Ovary (tissue), 3 donors: Measurements from ENCODE around the gene RBMS1.

Experiments
- EP300 ChIP-seq: sonication (generic); formaldehyde crosslinking; IDR thresholded peaks from one replicate; pipeline ENCODE4 v1.6.1; 2017; ENCODE audit warnings: antibody characterized with exemption
- POLR2A ChIP-seq: fragments of 450-650 bp; IDR thresholded peaks from one replicate; pipeline ENCODE4 v1.6.1; 2017; ENCODE audit warnings: antibody characterized with exemption, mild to moderate bottlenecking, moderate library complexity
- TF ChIP-seq, protein P1 (sequence below), 3 donors: fragments of 450-650 bp in 2 of 3; fragments of 200-600 bp in 1 of 3; IDR thresholded peaks; one replicate each; pipeline versions ENCODE4 v1.5.1 to v1.8.0; 2016 to 2022; ENCODE audit warnings: antibody characterized with exemption in 3 of 3, mild to moderate bottlenecking in 1 of 3
- donor health status: DM: no; HTN: no; CAD: no.

DNA sequence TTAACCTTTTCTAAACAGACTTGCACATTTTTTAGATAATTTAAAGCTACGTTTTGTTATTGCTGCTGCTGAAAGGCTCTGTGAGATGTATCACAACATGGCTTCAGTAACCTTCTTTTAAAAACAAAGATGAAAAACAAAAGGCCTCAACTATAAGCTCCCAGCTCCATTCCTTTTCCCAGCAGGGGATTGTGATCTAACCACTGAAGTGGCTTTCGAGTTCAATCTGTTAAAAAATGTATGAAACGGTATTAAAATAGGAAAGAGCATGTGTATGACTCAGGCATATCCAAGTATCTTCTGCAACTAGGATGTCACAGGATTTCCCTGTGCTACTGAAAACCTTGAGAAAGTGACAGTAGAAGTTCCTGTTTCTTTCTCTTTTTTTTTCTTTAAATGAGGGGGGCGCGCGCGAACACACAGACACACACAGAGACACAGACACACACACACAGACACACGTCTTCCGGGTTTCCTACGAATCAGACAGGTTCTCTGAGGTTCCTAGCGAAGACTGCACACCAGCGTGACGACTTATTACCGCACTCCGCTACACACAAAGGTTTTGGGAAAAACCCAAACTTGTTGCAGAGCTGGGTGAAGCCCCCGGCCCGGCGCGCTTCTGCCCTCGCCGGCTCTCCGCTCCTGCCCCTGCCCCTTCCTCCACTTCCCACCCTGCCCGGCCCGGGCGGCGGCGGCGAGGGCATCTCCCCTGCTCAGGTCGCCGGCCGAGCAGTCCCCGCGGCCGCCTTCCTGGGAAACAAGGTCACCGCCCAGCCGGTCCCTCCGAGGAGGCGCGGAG lies 86.8 kb downstream of the RBMS1 start:
- TF ChIP-seq POLR2A, result peak; percentile 29
- TF ChIP-seq, protein P1, sequence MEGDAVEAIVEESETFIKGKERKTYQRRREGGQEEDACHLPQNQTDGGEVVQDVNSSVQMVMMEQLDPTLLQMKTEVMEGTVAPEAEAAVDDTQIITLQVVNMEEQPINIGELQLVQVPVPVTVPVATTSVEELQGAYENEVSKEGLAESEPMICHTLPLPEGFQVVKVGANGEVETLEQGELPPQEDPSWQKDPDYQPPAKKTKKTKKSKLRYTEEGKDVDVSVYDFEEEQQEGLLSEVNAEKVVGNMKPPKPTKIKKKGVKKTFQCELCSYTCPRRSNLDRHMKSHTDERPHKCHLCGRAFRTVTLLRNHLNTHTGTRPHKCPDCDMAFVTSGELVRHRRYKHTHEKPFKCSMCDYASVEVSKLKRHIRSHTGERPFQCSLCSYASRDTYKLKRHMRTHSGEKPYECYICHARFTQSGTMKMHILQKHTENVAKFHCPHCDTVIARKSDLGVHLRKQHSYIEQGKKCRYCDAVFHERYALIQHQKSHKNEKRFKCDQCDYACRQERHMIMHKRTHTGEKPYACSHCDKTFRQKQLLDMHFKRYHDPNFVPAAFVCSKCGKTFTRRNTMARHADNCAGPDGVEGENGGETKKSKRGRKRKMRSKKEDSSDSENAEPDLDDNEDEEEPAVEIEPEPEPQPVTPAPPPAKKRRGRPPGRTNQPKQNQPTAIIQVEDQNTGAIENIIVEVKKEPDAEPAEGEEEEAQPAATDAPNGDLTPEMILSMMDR (IDR thresholded peaks at IDR 0.05), result no peak
- TF ChIP-seq EP300, result no peak
